Thyroid gland (tissue), 4 donors: ENCODE results near the gene DLL1. TPM values are rescaled to one million over a fixed set of nuclear protein-coding genes. Genes with fewer than 3 reads are reported as not detected.
A peak's percentile ranks its signal among the peaks of the same experiment; 100 is the strongest.

Experiments used
- DNase-seq, 2 donors: peaks; one replicate each; pipeline ENCODE4 v3.0.0-alpha.2; 2019
- H3K27ac ChIP-seq, 3 donors: fragments of 200-600 bp; sonication (generic); 1 replicate in 2 of 3; 2 replicates in 1 of 3; pipeline ENCODE4 v1.5.1; 2016 to 2019; ENCODE audit warnings: mild to moderate bottlenecking in 1 of 3, moderate library complexity in 1 of 3
- H3K27me3 ChIP-seq: fragments of 200-600 bp; sonication (generic); one replicate; pipeline ENCODE4 v1.5.1; 2019
- H3K36me3 ChIP-seq, 2 donors: fragments of 200-600 bp; sonication (generic); one replicate each; pipeline ENCODE4 v1.5.1; 2016 to 2019
- H3K4me1 ChIP-seq, 2 donors: fragments of 200-600 bp; sonication (generic); one replicate each; pipeline ENCODE4 v1.5.1; 2017 to 2019
- H3K4me3 ChIP-seq, 3 donors: fragments of 200-600 bp; sonication (generic); replicated peaks in 1 of 3; 1 replicate in 2 of 3; 2 replicates in 1 of 3; pipeline ENCODE4 v1.5.1; 2016; ENCODE audit warnings: mild to moderate bottlenecking in 1 of 3
- H3K9me3 ChIP-seq: fragments of 200-600 bp; sonication (generic); one replicate; pipeline ENCODE4 v1.5.1; 2017
- POLR2A ChIP-seq, 2 donors: fragments of 450-650 bp; IDR thresholded peaks; one replicate each; pipeline ENCODE4 v1.6.1; 2017; ENCODE audit warnings: antibody characterized with exemption in 2 of 2, mild to moderate bottlenecking in 2 of 2, moderate library complexity in 1 of 2
- WGBS, 2 donors: methylation state at CpG; one replicate each; pipeline ENCODE4 v1.1.5; 2017; 5-methylcytosine and 5-hydroxymethylcytosine counted together
- intact Hi-C: fragments of 100-400 bp; cut with DNase I; formaldehyde crosslinking; loops from one replicate; pipeline ENCODE4 v1.15.1; 2023
- total RNA-seq, 4 donors: library from RNA; depleted of rRNA; stranded (reverse); fragments of >200 nt; gene quantifications; one replicate each; pipeline ENCODE4 v1.2.3, GENCODE V29; 2016
- TF ChIP-seq, protein P1 (sequence below), 6 experiments: fragments of 200-600 bp in 3 of 6; fragments of 450-650 bp in 3 of 6; sonication (generic) in 3 of 6; IDR thresholded peaks; one replicate each; pipeline ENCODE4 v1.5.1; 2016 to 2019; ENCODE audit warnings: antibody characterized with exemption in 6 of 6, mild to moderate bottlenecking in 2 of 6, inconsistent platforms in 1 of 6, moderate library complexity in 1 of 6

The DLL1 gene
- total RNA-seq, 4 donors from 2014 or later = 6.6 to 14.9 (median 11.5) TPM

DNA sequence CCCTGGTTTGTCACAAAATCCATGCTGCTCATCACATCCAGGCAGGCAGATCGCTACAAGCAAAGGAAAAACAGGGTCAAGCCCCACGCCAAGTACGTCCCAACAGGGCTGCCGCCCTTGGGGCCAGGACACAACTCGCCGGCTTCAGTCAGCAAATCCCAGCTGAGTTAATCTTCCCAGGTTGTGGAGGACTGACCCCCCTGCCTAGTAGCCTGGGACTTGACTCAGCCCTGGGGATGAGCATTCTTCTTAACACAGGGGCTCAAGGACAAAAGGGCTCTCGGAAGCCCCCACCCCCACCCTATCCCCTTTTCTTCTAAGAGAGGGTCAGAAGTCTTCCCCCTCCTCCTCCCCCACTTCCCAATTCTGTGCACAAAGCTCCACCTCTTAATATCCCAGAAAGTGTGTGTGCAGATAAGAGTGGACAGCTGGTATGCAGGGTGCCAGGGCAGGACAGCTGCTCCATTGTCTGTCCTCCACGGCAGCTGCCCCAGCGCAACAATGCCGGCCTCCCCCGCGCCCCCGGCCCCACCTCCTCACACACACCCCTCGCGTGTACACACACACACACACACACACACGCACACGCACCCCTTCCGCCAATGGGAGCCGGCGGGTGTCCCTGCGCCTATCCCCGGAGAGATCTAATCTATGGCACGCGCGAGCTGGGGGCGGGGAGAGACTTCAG, 4.5 kb downstream of the DLL1 start:
- peaks cover 3% of the 10 kb centered on the region for H3K27me3 ChIP-seq
- H3K4me1 ChIP-seq = peaks cover 11 to 28% of the 10 kb centered on the region in 2 donors
- no peak overlapping the region for H3K4me3 ChIP-seq
- H3K27ac ChIP-seq = peak overlapping the region in 2 of 3 donors; percentile 10 to 33
- intact Hi-C loops = no loop called here
- no peaks in the 10 kb centered on the region for H3K9me3 ChIP-seq
- peaks cover 5 to 10% of the 10 kb centered on the region in 2 donors for H3K36me3 ChIP-seq
- TF ChIP-seq POLR2A (IDR thresholded peaks at IDR 0.05) = no peak
- 31 to 39% methylated on average over 14 to 26 of the region's 26 CpGs for whole genome bisulfite sequencing, 2 donors
- no peak for DNase-seq

DNA sequence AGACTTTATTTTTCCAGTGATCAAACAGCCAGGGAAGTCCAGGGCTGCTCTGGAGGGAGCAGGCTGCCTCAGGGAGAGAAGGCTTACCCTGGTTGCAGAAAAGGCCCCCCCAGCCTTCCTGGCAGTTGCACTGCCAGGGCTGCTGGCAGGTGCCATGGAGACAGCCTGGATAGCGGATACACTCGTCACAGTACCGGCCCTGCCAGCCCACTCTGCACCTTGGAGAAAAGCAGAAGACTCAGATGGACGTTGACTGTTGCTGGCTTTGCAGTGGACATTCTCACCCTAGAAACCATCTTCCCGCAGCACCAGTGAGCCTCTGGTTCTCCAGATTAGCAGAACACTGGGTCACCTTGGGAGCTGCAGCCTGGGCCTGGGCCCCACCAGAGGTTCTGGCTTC, 5.4 kb downstream of the DLL1 start:
- H3K9me3 ChIP-seq = no peaks in the 10 kb centered on the region
- no peak for DNase-seq
- intact Hi-C loops = no loop called here
- H3K4me3 ChIP-seq = no peak overlapping the region
- TF ChIP-seq, protein P1, sequence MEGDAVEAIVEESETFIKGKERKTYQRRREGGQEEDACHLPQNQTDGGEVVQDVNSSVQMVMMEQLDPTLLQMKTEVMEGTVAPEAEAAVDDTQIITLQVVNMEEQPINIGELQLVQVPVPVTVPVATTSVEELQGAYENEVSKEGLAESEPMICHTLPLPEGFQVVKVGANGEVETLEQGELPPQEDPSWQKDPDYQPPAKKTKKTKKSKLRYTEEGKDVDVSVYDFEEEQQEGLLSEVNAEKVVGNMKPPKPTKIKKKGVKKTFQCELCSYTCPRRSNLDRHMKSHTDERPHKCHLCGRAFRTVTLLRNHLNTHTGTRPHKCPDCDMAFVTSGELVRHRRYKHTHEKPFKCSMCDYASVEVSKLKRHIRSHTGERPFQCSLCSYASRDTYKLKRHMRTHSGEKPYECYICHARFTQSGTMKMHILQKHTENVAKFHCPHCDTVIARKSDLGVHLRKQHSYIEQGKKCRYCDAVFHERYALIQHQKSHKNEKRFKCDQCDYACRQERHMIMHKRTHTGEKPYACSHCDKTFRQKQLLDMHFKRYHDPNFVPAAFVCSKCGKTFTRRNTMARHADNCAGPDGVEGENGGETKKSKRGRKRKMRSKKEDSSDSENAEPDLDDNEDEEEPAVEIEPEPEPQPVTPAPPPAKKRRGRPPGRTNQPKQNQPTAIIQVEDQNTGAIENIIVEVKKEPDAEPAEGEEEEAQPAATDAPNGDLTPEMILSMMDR (IDR thresholded peaks at IDR 0.05) = no peak
- TF ChIP-seq POLR2A (IDR thresholded peaks at IDR 0.05) = no peak
- peaks cover 5 to 10% of the 10 kb centered on the region in 2 donors for H3K36me3 ChIP-seq
- 69 to 72% methylated on average over 5 of the region's 5 CpGs for WGBS, 2 donors
- H3K4me1 ChIP-seq = peaks cover 8 to 24% of the 10 kb centered on the region in 2 donors
- H3K27ac ChIP-seq = no peak overlapping the region
- H3K27me3 ChIP-seq = no peaks in the 10 kb centered on the region

DNA sequence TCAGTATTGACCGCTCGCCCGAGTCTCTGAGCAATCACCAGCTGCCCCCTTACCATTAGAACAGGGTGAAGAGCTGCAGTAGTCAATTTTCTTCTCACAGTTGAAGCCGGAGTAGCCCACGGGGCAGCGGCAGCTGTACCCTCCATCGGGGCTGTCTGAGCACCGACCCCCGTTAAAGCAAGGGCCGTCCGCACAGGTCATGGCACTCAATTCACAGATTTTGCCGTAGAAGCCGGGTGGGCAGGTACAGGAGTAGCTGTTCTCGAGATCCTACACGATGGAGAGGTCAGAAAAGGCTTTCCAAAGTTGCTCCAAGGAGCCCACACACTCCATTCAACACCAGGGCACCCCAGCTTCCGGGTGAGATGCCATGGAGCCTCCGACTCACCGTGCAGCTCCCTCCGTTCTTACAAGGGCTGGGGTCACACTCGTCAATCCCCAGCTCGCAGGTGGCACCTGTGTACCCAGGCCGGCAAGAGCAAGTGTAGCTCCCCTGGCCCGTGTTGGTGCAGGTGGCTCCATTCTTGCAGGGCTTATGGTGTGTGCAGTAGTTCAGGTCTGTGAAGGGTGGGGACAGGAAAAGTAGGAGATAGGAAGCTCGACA, 5.9 kb downstream of the DLL1 start:
- intact Hi-C loops = no loop called here
- DNase-seq = no peak
- WGBS, 2 donors = 91 to 93% methylated on average over 21 to 24 of the region's 24 CpGs
- Histone ChIP-seq H3K27ac (no peak overlapping the region), H3K4me3 (no peak overlapping the region), H3K9me3 (no peaks in the 10 kb centered on the region), H3K27me3 (no peaks in the 10 kb centered on the region), H3K36me3 (peaks cover 5 to 10% of the 10 kb centered on the region in 2 donors), H3K4me1 (peaks cover 8 to 24% of the 10 kb centered on the region in 2 donors)
- TF ChIP-seq POLR2A (IDR thresholded peaks at IDR 0.05) = no peak
- TF ChIP-seq, protein P1 (IDR thresholded peaks at IDR 0.05) = no peak

DNA sequence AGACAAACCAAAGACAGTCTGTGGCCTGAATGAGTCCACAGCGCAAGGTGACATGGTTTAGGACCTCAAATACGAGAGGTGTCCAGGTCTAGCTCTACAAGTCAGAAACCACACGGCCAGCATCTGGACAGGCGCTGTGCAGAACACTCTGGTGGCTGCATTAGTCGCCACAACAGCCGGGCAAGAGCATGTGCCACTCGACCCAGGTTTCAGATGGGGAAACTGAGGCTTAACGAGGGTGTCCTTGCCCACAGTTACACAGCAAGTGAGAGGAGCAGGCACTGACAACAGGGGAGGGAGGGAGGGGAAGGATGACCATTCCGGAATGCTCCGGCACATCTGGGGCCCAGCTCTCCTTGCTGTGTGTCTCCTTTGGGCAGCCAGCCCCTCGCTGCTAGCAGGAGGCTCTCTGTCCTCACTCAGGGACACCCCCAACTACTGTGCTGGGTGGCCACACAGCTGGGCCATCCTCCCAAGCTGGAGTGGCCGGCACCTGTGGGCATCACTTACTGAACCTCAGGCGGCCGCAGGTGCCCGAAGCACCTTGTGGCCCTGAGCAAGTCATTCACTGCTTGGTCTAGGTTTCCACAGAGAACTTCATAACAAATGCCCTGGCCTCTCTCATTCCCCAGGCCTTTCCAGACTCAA, 6.6 kb downstream of the DLL1 start:
- H3K36me3 ChIP-seq = peaks cover 5 to 10% of the 10 kb centered on the region in 2 donors
- H3K4me1 ChIP-seq = peaks cover 8 to 20% of the 10 kb centered on the region in 2 donors
- H3K27me3 ChIP-seq = no peaks in the 10 kb centered on the region
- DNase-seq = no peak
- H3K27ac ChIP-seq = no peak overlapping the region
- TF ChIP-seq, protein P1 (IDR thresholded peaks at IDR 0.05) = no peak
- TF ChIP-seq POLR2A (IDR thresholded peaks at IDR 0.05) = no peak
- no peak overlapping the region for H3K4me3 ChIP-seq
- 94 to 97% methylated on average over 9 to 13 of the region's 15 CpGs for WGBS, 2 donors
- intact Hi-C loops = no loop called here
- H3K9me3 ChIP-seq = no peaks in the 10 kb centered on the region

DNA sequence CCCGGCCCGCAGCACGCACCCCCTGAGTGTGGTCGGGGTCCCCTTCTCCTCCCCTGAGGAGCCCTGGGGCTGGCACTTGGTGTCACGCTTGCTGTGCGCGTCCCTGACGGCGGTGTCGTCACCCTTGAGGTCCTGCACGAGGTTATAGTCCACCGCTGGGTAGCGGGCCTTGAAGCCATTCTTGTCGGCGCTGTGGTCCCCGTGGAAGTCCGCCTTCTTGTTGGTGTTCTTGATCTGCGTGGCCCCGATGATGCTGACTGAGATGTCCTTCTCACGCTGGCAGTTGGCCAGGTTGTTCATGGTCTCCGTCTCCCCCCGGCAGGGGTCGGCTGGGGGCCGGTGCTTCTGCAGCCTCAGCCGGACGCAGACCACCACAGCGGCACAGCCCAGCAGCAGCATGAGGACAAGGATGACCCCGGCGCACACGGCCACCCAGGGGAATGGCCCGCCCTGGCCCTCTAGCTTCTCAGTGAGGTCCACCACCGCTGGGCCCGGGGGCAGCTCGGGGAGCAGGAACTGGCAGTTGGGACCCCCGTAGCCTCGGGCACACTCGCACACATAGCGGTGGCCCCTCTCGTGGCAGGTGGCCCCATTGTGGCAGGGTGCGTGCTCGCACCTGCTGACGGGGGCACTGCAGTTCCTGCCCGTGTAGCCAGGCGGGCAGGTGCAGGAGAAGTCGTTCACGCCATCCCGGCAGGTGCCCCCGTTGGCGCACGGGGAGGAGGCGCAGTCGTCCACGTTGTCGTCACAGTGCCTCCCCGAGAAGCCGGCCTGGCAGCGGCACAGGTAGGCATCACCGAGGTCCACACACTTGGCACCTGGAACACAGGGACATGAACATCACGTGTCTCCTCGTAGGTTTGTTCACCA, 7.4 kb downstream of the DLL1 start:
- intact Hi-C loops = no loop called here
- 93 to 94% methylated on average over 31 to 56 of the region's 60 CpGs for WGBS, 2 donors
- peaks cover 5 to 10% of the 10 kb centered on the region in 2 donors for H3K36me3 ChIP-seq
- no peaks in the 10 kb centered on the region for H3K9me3 ChIP-seq
- no peak for TF ChIP-seq POLR2A (IDR thresholded peaks at IDR 0.05)
- TF ChIP-seq, protein P1 (IDR thresholded peaks at IDR 0.05) = no peak
- H3K4me3 ChIP-seq = no peak overlapping the region
- H3K27ac ChIP-seq = no peak overlapping the region
- no peak for DNase-seq
- H3K4me1 ChIP-seq = peaks cover 0 to 12% of the 10 kb centered on the region in 2 donors
- no peaks in the 10 kb centered on the region for H3K27me3 ChIP-seq
